T-helper 2 cell treated with Interferon-gamma antibody and Interleukin-4, amounts not matched to agents 5 μg/mL and 100 μg/mL, for 36 hours (primary cell): ENCODE data around the gene FZD10.

Experiments
- DNase-seq: peaks from one replicate; pipeline ENCODE4 v3.0.0; 2021; ENCODE audit warnings: low spot score
- H3K27ac Mint-ChIP-seq: one replicate; pipeline ENCODE4 v1.8.0; 2021; ENCODE audit warnings: mild to moderate bottlenecking, mixed read lengths
- H3K27me3 Mint-ChIP-seq: one replicate; pipeline ENCODE4 v1.8.0; 2021; ENCODE audit warnings: low read depth, mixed read lengths
- H3K36me3 Mint-ChIP-seq: one replicate; pipeline ENCODE4 v1.8.0; 2021; ENCODE audit warnings: low read depth, mixed read lengths
- H3K4me1 Mint-ChIP-seq: one replicate; pipeline ENCODE4 v1.8.0; 2021; ENCODE audit warnings: low read depth, mixed read lengths
- H3K4me3 Mint-ChIP-seq: one replicate; pipeline ENCODE4 v1.8.0; 2022; ENCODE audit warnings: mild to moderate bottlenecking, moderate library complexity, mixed read lengths
- H3K9me3 Mint-ChIP-seq: one replicate; pipeline ENCODE4 v1.8.0; 2021; ENCODE audit warnings: mixed read lengths

The FZD10 gene

GRCh38 chr12:130127532-130127911 is 34.7 kb upstream of the FZD10 start:
- no peaks in the 10 kb centered on the region for H3K36me3 Mint-ChIP-seq
- H3K27me3 Mint-ChIP-seq, result no peaks in the 10 kb centered on the region
- H3K27ac Mint-ChIP-seq, result no peak overlapping the region
- no peaks in the 10 kb centered on the region for H3K9me3 Mint-ChIP-seq
- no peak for DNase-seq
- no peaks in the 10 kb centered on the region for H3K4me1 Mint-ChIP-seq
- H3K4me3 Mint-ChIP-seq, result no peak overlapping the region

- H3K27ac Mint-ChIP-seq, result no peak overlapping the region
- no peaks in the 10 kb centered on the region for H3K27me3 Mint-ChIP-seq
- no peak overlapping the region for H3K4me3 Mint-ChIP-seq
- no peaks in the 10 kb centered on the region for H3K9me3 Mint-ChIP-seq
- no peaks in the 10 kb centered on the region for H3K36me3 Mint-ChIP-seq
- no peak for DNase-seq
- no peaks in the 10 kb centered on the region for H3K4me1 Mint-ChIP-seq
These were observed 34.1 kb upstream of the FZD10 start for GRCh38 chr12:130127912-130128789.

- no peaks in the 10 kb centered on the region for H3K36me3 Mint-ChIP-seq
- no peaks in the 10 kb centered on the region for H3K27me3 Mint-ChIP-seq
- no peak overlapping the region for H3K27ac Mint-ChIP-seq
- H3K4me3 Mint-ChIP-seq, result no peak overlapping the region
- no peak for DNase-seq
- H3K9me3 Mint-ChIP-seq, result no peaks in the 10 kb centered on the region
- H3K4me1 Mint-ChIP-seq, result no peaks in the 10 kb centered on the region
These were observed 33.2 kb upstream of the FZD10 start for GRCh38 chr12:130128790-130129735.

GRCh38 chr12:130130346-130130745 is 31.9 kb upstream of the FZD10 start:
- no peak for DNase-seq
- Mint-ChIP-seq H3K4me3 (no peak overlapping the region), H3K36me3 (no peaks in the 10 kb centered on the region), H3K27me3 (no peaks in the 10 kb centered on the region), H3K27ac (no peak overlapping the region), H3K4me1 (no peaks in the 10 kb centered on the region), H3K9me3 (peaks cover 3% of the 10 kb centered on the region)

- Mint-ChIP-seq H3K9me3 (peaks cover 6% of the 10 kb centered on the region), H3K36me3 (no peaks in the 10 kb centered on the region), H3K27me3 (no peaks in the 10 kb centered on the region), H3K4me1 (no peaks in the 10 kb centered on the region), H3K4me3 (no peak overlapping the region), H3K27ac (no peak overlapping the region)
- no peak for DNase-seq
These were observed 31.2 kb upstream of the FZD10 start for GRCh38 chr12:130131025-130131424.

- Mint-ChIP-seq H3K27me3 (no peaks in the 10 kb centered on the region), H3K4me3 (no peak overlapping the region), H3K36me3 (no peaks in the 10 kb centered on the region), H3K4me1 (no peaks in the 10 kb centered on the region), H3K27ac (no peak overlapping the region), H3K9me3 (peaks cover 6% of the 10 kb centered on the region)
- DNase-seq, result no peak
These were observed 30.5 kb upstream of the FZD10 start for GRCh38 chr12:130131801-130132200.

GRCh38 chr12:130132831-130133511 is 29.3 kb upstream of the FZD10 start:
- Mint-ChIP-seq H3K27ac (no peak overlapping the region), H3K36me3 (no peaks in the 10 kb centered on the region), H3K27me3 (no peaks in the 10 kb centered on the region), H3K4me3 (no peak overlapping the region), H3K9me3 (peaks cover 6% of the 10 kb centered on the region), H3K4me1 (no peaks in the 10 kb centered on the region)
- no peak for DNase-seq

GRCh38 chr12:130133851-130134562 is 28.3 kb upstream of the FZD10 start:
- peaks cover 6% of the 10 kb centered on the region for H3K9me3 Mint-ChIP-seq
- H3K4me1 Mint-ChIP-seq, result no peaks in the 10 kb centered on the region
- no peaks in the 10 kb centered on the region for H3K36me3 Mint-ChIP-seq
- DNase-seq, result no peak
- H3K27me3 Mint-ChIP-seq, result no peaks in the 10 kb centered on the region
- no peak overlapping the region for H3K4me3 Mint-ChIP-seq
- no peak overlapping the region for H3K27ac Mint-ChIP-seq

- Mint-ChIP-seq H3K27ac (no peak overlapping the region), H3K27me3 (no peaks in the 10 kb centered on the region), H3K4me1 (no peaks in the 10 kb centered on the region), H3K4me3 (no peak overlapping the region), H3K9me3 (peaks cover 6% of the 10 kb centered on the region), H3K36me3 (no peaks in the 10 kb centered on the region)
- no peak for DNase-seq
These were observed 27.7 kb upstream of the FZD10 start for GRCh38 chr12:130134563-130134915.

GRCh38 chr12:130136509-130137039 is 25.7 kb upstream of the FZD10 start:
- no peak for DNase-seq
- Mint-ChIP-seq H3K36me3 (no peaks in the 10 kb centered on the region), H3K4me1 (no peaks in the 10 kb centered on the region), H3K27me3 (no peaks in the 10 kb centered on the region), H3K4me3 (no peak overlapping the region), H3K27ac (no peak overlapping the region), H3K9me3 (peaks cover 6% of the 10 kb centered on the region)

GRCh38 chr12:130137040-130138018 is 24.9 kb upstream of the FZD10 start:
- Mint-ChIP-seq H3K36me3 (no peaks in the 10 kb centered on the region), H3K4me3 (no peak overlapping the region), H3K27ac (no peak overlapping the region), H3K4me1 (no peaks in the 10 kb centered on the region), H3K9me3 (peaks cover 6% of the 10 kb centered on the region), H3K27me3 (no peaks in the 10 kb centered on the region)
- no peak for DNase-seq

GRCh38 chr12:130138478-130138877 is 23.8 kb upstream of the FZD10 start:
- Mint-ChIP-seq H3K27ac (no peak overlapping the region), H3K9me3 (peaks cover 6% of the 10 kb centered on the region), H3K36me3 (no peaks in the 10 kb centered on the region), H3K4me3 (no peak overlapping the region), H3K27me3 (no peaks in the 10 kb centered on the region), H3K4me1 (no peaks in the 10 kb centered on the region)
- no peak for DNase-seq
